ENCODE results near the gene HNRNPUL1.

HNRNPUL1 gene

DNA sequence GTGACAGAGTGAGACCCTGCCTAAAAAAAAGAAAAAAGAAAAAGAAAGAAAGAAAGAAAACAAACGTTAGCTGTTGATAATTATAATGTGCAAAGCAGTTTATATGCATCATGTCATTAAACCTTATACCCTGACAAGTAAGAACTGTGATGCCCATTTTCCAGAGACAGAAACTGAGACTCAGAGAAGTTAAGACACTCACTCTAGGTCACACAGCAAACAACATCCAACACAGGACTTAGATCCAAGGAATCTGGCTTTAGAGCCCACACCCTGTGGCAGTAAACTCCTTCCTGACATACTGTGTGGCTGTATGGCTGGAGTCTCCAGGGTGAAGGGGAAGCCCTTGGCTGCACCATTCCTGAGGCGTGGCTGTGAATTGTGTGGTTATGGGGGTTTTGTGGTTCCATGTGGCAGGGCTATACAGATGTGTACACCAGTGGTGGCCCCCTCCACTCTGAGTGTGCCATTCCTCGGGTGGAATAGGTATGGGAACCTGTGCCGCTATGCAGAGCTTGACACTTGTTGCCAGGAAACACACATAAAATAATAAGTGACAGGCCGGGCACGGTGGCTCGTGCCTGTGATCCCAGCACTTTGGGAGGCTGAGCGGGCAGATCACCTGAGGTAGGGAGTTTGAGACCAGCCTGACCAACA, 29.5 kb upstream of the HNRNPUL1 start:
- DNase-seq, result no peak

- no peak for DNase-seq
Measured at GRCh38 chr19:41235480-41235879, 28.7 kb upstream of the HNRNPUL1 start.

DNA sequence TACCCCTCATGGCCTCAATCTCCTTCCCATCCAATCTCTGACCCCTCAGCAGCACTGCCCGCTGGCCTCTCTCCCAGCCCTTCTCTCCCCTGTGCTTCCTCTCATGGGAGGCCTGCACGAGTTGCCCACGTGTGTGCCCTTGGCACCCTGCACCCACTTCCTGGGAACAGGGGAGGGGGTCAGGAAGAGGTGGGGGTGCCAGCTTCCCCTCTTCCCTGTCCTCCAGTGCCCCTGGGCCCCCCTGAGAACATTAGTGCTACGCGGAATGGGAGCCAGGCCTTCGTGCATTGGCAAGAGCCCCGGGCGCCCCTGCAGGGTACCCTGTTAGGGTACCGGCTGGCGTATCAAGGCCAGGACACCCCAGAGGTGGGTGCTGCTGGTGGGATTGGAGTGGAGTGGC, 25.9 kb upstream of the HNRNPUL1 start:
- DNase-seq, result no peak

GRCh38 chr19:41239363-41239762, 24.8 kb upstream of the HNRNPUL1 start:
- DNase-seq, result no peak

DNA sequence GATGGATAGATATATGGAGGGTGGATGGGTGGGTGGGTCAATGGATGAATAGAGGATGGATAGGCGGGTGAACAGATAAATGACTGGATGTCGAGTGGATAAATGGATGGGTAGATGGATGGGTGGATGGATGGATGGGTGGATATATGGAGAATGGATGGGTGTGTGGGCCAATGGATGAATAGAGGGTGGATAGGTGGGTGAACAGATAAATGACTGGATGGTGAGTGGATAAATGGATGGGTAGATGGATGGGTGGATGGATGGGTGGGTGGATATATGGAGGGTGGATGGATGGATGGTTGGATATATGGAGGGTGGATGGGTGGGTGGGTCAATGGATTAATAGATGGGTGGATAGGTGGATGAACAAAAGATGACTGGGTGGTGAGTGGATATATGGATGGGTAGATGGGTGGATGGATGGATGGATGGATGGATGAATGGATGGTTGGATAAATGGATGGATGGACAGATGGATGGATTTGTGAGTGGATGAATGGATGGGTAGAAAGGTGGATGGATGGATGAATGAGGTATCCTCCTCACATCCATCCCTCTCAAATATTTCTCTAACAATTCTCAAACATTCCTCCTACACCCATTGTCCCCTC, 24.1 kb upstream of the HNRNPUL1 start:
- no peak for DNase-seq

DNA sequence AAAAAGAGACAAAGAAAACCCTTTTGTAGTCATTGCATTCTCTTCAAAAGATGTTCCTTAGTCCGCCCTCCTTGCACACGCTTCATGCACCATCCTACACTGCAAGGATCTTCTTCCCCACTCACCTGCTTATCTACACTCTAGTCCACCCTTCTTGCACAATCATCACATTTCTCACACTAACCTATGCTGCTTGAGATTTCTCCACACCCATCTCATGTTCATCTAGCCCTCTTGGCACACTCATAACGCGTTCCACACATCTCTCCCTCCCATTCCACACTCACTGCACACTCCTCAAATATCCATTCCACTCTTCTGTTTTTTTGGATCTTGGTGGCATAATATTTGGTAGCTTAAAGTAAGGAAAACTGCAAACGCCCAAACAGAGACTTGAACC, 22.3 kb upstream of the HNRNPUL1 start:
- no peak for DNase-seq

DNA sequence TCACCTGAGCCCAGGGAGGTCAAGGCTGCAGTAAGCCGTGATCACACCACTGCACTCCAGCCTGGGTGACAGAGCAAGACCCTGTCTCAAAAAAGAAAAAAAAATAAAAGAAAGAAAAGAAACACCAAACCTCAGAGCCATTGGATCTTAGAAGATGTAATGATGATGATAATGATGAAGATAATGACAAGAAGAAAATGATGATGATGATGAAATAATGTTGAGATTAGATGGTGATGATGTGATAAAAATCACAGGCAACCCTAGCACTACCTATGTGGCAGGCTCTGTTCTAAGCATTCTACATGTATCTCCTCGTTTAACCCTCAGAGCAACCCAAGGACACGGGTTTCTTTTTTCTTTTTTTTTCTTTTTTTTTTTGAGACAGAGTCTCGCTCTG, 20.1 kb upstream of the HNRNPUL1 start:
- DNase-seq, result no peak

DNA sequence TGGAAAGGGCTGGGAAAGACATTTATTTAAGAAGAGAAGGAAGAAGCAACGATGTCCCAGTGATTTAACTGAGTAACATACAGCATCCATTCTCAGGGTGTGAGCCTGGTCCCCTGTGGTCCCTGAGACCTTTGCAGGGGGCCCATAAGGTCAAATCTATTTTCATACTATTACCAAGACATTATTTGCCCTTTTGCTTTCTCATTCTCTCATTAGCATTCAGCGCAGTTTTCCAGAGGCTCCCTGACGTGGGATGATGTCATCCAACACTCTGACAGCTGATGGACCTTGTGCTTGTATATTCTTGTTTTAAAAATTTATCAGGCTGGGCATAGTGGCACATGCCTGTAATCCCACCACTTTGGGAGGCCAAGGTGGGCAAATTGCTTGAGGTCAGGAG, 18.3 kb upstream of the HNRNPUL1 start:
- no peak for DNase-seq

- DNase-seq, result no peak
Measured at GRCh38 chr19:41248895-41249294, 15.3 kb upstream of the HNRNPUL1 start.

- no peak for DNase-seq
Measured at GRCh38 chr19:41249707-41250423, 14.3 kb upstream of the HNRNPUL1 start.

DNA sequence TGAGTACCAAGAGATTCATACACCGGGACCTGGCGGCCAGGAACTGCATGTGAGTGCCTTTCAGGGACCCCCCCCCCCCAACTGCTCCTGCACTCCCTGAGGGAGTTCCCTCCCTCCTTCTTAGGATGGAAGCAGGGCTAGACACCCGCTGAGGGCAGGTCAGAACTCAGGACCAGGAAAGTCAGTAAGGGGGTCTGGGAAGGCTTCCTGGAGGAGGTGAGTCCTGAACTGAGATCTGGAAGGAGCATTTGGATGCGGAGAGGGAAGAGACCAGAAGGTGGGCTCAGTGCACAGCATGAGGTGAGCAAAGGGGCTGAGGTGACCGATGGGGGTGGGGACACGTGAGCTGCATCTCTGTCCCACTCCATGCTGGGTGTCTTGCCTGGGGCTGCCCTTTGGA, 10.5 kb upstream of the HNRNPUL1 start:
- DNase-seq, result no peak

DNA sequence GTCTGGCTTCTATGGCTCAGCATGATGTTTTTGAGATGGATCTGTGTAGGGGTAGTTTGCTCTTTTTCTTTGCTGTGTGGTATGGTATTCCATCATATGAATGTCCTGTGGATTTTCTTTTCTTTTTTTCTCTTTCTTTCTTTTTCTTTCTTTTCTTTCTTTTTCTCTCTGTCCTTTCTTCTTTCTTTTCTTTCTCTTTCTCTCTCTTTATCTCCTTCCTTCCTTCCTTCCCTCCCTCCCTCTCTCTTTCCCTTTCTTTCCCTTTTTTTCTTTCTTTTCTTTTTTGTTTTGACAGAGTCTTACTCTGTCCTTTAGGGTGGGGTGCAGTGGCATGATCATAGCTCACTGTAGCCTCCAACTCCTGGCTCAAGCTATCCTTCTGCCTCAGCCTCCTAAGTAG, 9.0 kb upstream of the HNRNPUL1 start:
- no peak for DNase-seq

- no peak for DNase-seq
Measured at GRCh38 chr19:41261474-41262190, 2.5 kb upstream of the HNRNPUL1 start.

GRCh38 chr19:41263042-41263849, 926 bp upstream of the HNRNPUL1 start:
- DNase-seq, result peak; percentile 58 to 79

DNA sequence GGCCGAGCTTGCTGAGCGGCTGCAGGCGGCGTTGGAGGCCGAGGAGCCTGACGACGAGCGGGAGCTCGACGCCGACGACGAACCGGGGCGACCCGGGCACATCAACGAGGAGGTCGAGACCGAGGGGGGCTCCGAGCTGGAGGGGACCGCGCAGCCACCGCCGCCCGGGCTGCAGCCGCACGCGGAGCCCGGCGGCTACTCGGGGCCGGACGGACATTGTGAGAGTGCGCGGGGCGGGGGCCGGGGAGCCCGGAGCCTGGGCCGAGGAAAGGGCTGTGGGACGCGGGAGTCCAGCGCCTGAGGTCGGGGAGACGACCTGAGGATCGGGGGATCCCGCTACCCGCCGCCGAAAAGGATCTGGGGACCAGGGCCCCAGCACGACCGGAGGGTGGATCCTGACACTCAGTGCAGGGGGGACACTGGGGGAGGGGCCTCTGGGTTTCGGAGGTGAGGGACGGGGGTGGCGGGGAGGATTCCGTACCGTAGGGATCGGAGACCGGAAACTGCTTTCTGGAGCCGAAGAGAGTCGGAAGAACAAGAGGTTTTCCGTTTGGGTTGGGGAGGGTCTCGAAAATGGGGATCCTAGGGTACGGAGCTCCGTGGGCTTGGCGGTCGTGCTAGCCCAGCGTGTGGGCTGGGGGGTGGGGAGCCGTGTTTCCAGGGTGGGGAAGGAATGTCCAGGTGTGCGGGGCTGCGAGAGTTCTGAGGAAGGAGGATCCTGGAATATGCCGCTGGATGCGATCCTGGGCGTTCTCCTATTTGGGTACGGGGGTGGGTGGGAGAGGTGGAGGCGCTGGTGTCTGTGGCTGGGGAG, 616 bp downstream of the HNRNPUL1 start:
- DNase-seq, result peak; percentile 50 to 66

- no peak for DNase-seq
Measured at GRCh38 chr19:41265395-41266153, 1.4 kb downstream of the HNRNPUL1 start.

GRCh38 chr19:41269055-41269454, 4.9 kb downstream of the HNRNPUL1 start:
- no peak for DNase-seq

GRCh38 chr19:41269571-41269970, 5.4 kb downstream of the HNRNPUL1 start:
- no peak for DNase-seq

DNA sequence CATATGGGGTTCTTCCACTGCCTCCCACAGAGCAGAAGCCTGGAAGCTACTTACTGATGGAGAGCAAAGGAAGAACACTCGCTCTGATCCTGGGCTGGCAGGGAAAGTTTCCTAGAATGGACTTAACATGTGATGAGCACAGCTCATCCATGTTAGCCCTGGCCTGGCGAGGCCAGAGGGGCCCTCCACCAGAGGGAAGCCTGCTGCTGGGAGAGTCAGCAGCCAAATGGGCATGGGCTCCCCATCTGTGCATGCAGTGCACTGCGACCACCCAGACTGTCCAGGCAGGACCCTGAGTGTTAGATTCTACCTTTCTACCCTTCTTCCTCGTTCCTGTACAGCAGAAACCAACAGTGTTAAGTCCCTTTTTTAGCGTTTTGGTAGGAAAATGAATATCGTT, 8.9 kb downstream of the HNRNPUL1 start:
- no peak for DNase-seq

GRCh38 chr19:41274802-41275201, 10.6 kb downstream of the HNRNPUL1 start:
- DNase-seq, result no peak

DNA sequence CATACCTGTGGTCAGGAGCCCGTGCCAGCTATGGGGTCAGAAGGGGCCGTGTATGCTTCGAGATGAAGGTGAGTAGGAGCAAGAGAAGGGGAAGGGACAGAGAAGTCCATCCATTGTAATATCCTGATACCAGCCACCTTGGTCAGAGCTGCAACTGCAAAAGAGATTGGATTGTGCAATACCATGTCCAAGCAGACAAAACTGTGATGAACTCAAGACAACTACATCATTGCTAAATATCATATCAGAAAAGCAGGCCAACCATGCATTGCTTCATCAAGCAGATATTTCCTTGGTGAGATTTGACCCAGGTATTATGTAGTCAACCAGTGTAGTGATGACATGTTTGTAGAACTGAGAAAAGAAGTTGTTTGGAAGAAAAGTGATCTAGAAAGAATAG, 12.1 kb downstream of the HNRNPUL1 start:
- no peak for DNase-seq
